Fibroblast of skin of left quadriceps (primary cell): ENCODE results near the gene ERP44.
"Not testable (repeated sequence)": the region's sequence is repeated elsewhere in the genome, so short reads cannot be mapped to it uniquely, and the experiment has no call there.

ENCODE experiments used
- DNase-seq, 2 experiments: peaks; one replicate each; pipeline ENCODE4 v3.0.0-alpha.2; 2013; ENCODE audit warnings: low read depth in 2 of 2

The ERP44 gene

GRCh38 chr9:100067990-100068389 lies 30.8 kb downstream of the ERP44 start:
- DNase-seq: not testable (repeated sequence)

- no peak for DNase-seq
Observed at GRCh38 chr9:100066539-100066938, 32.3 kb downstream of the ERP44 start.

GRCh38 chr9:100064872-100065581 lies 33.8 kb downstream of the ERP44 start:
- DNase-seq: peak; percentile 56 to 60

GRCh38 chr9:100063185-100063584 lies 35.6 kb downstream of the ERP44 start:
- DNase-seq: no peak

- DNase-seq: not testable (repeated sequence)
Observed at GRCh38 chr9:100062683-100063082, 36.1 kb downstream of the ERP44 start.

- DNase-seq: no peak
Observed at GRCh38 chr9:100058699-100059579, 39.9 kb downstream of the ERP44 start.

GRCh38 chr9:100057624-100058023 lies 41.2 kb downstream of the ERP44 start:
- DNase-seq: no peak

GRCh38 chr9:100056561-100056960 lies 42.2 kb downstream of the ERP44 start:
- DNase-seq: no peak

GRCh38 chr9:100052375-100052774 lies 46.4 kb downstream of the ERP44 start:
- DNase-seq: no peak

GRCh38 chr9:100049551-100049950 lies 49.2 kb downstream of the ERP44 start:
- DNase-seq: no peak

- DNase-seq: no peak
Observed at GRCh38 chr9:100038472-100038871, 60.3 kb downstream of the ERP44 start.

- DNase-seq: no peak
Observed at GRCh38 chr9:100033877-100034551, 64.8 kb downstream of the ERP44 start.

- DNase-seq: no peak
Observed at GRCh38 chr9:100030548-100030947, 68.3 kb downstream of the ERP44 start.

GRCh38 chr9:100029251-100029650 lies 69.5 kb downstream of the ERP44 start:
- DNase-seq: no peak

- DNase-seq: peak; percentile 42
Observed at GRCh38 chr9:100028201-100028784, 70.5 kb downstream of the ERP44 start.

- DNase-seq: no peak
Observed at GRCh38 chr9:100027543-100027942, 71.3 kb downstream of the ERP44 start.

GRCh38 chr9:100021931-100022330 lies 76.9 kb downstream of the ERP44 start:
- DNase-seq: no peak

GRCh38 chr9:100020121-100020795 lies 78.5 kb downstream of the ERP44 start:
- DNase-seq: peak in 1 of 2 experiments; percentile 3

- DNase-seq: no peak
Observed at GRCh38 chr9:100019541-100019940, 79.3 kb downstream of the ERP44 start.

GRCh38 chr9:100014846-100015245 lies 84.0 kb downstream of the ERP44 start:
- DNase-seq: no peak

- DNase-seq: no peak
Observed at GRCh38 chr9:100013573-100013972, 85.2 kb downstream of the ERP44 start.
